Measurements from ENCODE around the gene SEC22A.

DNA sequence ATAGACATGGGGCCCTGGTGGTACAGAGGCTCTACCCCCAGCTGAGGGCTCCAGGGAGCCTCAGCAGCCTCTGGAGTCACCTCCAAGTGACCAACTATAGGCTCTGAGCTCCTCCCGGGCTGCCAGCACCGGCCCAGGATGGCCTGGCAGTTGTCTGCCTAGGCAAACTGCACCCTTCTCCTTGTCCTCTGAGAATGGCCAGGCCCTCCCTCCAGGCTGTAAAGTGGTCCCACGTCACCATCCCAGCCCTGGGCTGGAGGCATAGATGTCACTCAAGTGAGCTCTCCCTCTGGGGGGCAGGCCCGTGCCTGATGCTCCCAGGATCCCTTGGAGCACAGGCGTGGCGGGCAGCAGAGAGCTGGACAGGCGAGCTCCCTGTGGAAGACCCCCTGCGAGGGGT, 120.1 kb downstream of the SEC22A start:
- TF ChIP-seq, protein P1, sequence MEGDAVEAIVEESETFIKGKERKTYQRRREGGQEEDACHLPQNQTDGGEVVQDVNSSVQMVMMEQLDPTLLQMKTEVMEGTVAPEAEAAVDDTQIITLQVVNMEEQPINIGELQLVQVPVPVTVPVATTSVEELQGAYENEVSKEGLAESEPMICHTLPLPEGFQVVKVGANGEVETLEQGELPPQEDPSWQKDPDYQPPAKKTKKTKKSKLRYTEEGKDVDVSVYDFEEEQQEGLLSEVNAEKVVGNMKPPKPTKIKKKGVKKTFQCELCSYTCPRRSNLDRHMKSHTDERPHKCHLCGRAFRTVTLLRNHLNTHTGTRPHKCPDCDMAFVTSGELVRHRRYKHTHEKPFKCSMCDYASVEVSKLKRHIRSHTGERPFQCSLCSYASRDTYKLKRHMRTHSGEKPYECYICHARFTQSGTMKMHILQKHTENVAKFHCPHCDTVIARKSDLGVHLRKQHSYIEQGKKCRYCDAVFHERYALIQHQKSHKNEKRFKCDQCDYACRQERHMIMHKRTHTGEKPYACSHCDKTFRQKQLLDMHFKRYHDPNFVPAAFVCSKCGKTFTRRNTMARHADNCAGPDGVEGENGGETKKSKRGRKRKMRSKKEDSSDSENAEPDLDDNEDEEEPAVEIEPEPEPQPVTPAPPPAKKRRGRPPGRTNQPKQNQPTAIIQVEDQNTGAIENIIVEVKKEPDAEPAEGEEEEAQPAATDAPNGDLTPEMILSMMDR (IDR thresholded peaks at IDR 0.05), result no peak
- no peak for TF ChIP-seq POLR2A (IDR thresholded peaks at IDR 0.05)
